Measurements from ENCODE around the gene UBLCP1.
"Not testable (repeated sequence)": the region's sequence is repeated elsewhere in the genome, so short reads cannot be mapped to it uniquely, and the experiment has no call there.

GRCh38 chr5:159266764-159267163 is 3.7 kb downstream of the UBLCP1 start:
- not testable (repeated sequence) for TF ChIP-seq POLR2A (IDR thresholded peaks at IDR 0.05; ENCODE audit: borderline replicate concordance, extremely low read depth, insufficient read depth, insufficient read length); CTCF (IDR thresholded peaks at IDR 0.05 in 2 of 3, conservative IDR thresholded peaks at IDR 0.05 in 1 of 3; ENCODE audit: borderline replicate concordance in 1 of 3, insufficient read depth in 1 of 3, low read depth in 2 of 3, low read length in 2 of 3); POLR2AphosphoS5 (IDR thresholded peaks at IDR 0.05; ENCODE audit: low read depth, low read length); MAX (IDR thresholded peaks at IDR 0.05); EZH2 (IDR thresholded peaks at IDR 0.05); RAD21 (IDR thresholded peaks at IDR 0.05; ENCODE audit: low read depth); ZFX (IDR thresholded peaks at IDR 0.05); SP1 (IDR thresholded peaks at IDR 0.05; ENCODE audit: low read depth)

All from HCT116 (cell line).